GM10248 (cell line): ENCODE measurements around the gene DEPP1.
A peak's percentile ranks its signal among the peaks of the same experiment; 100 is the strongest.
"Not testable (repeated sequence)": the region's sequence is repeated elsewhere in the genome, so short reads cannot be mapped to it uniquely, and the experiment has no call there.

ENCODE experiments used
- CTCF ChIA-PET: fragments of 300-600 bp; sonication (Branson Sonifier 250); formaldehyde crosslinking; extraction: SDS; loops from one replicate; lab custom pipeline; 2021; ENCODE audit warnings: antibody characterized with exemption; lab: Yijun Ruan, JAX
- POLR2A ChIA-PET: fragments of 350-650 bp; sonication (Branson Sonifier 250); formaldehyde crosslinking; extraction: SDS; loops from one replicate; lab custom pipeline; 2020; ENCODE audit warnings: antibody characterized with exemption; lab: Yijun Ruan, JAX
- DNase-seq: peaks from one replicate; pipeline ENCODE4 v3.0.0; 2012; ENCODE audit errors: extremely low spot score
- CTCF ChIP-seq: IDR thresholded peaks from 2 replicates; pipeline ENCODE4 v1.5.1; 2012; ENCODE audit warnings: mild to moderate bottlenecking, low read depth; ENCODE audit errors: extremely low read depth, missing control alignments, control extremely low read depth

Gene DEPP1

GRCh38 chr10:44978570-44979280, at the start of gene DEPP1:
TSS of gene DEPP1 (minus strand) at chr10:44978809. CDS start at chr10:44978030, 779 bp downstream.
- peak; percentile 56 for DNase-seq
- CTCF ChIA-PET: interaction anchor here (1.0 to 8.6 kb wide), 8 partner anchors 10 to 50 kb away, joined by 3 to 114 read pairs (median 6); partner anchors contain the start of gene RASSF4
- no peak for TF ChIP-seq CTCF
- POLR2A ChIA-PET: interaction anchor here (0.5 to 1.3 kb wide), 20 partner anchors 9 to 682 kb away, joined by 3 to 13 read pairs (median 4); partner anchors contain the start of gene RASSF4

GRCh38 chr10:45023426-45023825, 44.8 kb upstream of the DEPP1 start:
- no peak for TF ChIP-seq CTCF
- ChIA-PET POLR2A (no interaction called here), CTCF (no interaction called here)
- no peak for DNase-seq

- ChIA-PET CTCF (no interaction called here), POLR2A (no interaction called here)
- no peak for TF ChIP-seq CTCF
- no peak for DNase-seq
Observed at GRCh38 chr10:45015590-45015989, 37.0 kb upstream of the DEPP1 start.

- CTCF ChIA-PET, DNase-seq, POLR2A ChIA-PET: not testable (repeated sequence)
Observed at GRCh38 chr10:45014557-45014956, 35.9 kb upstream of the DEPP1 start.

- CTCF ChIA-PET: interaction anchor here (1.1 to 1.7 kb wide), 7 partner anchors 10 to 78 kb away, joined by 3 to 10 read pairs (median 4); no protein-coding TSS in a partner anchor
- POLR2A ChIA-PET: no interaction called here
- peak; percentile 64 for TF ChIP-seq CTCF
- peak; percentile 60 for DNase-seq
Observed at GRCh38 chr10:45008524-45009161, 30.0 kb upstream of the DEPP1 start.

GRCh38 chr10:45006276-45007030, 27.8 kb upstream of the DEPP1 start:
- POLR2A ChIA-PET: no interaction called here
- CTCF ChIA-PET: interaction anchor here (1.0 to 4.0 kb wide), 4 partner anchors 11 to 85 kb away, joined by 3 to 19 read pairs (median 4); no protein-coding TSS in a partner anchor

More at GRCh38 chr10:45006276-45007030, 27.8 kb upstream of the DEPP1 start:
- TF ChIP-seq CTCF: no peak
- DNase-seq: no peak
